ENCODE results near the gene CEP192.

CEP192 gene

GRCh38 chr18:13107074-13107473 lies 115.9 kb downstream of the CEP192 start:
- DNase-seq, result no peak

GRCh38 chr18:13108330-13108729 lies 117.2 kb downstream of the CEP192 start:
- no peak for DNase-seq

- no peak for DNase-seq
Observed at GRCh38 chr18:13110559-13110958, 119.4 kb downstream of the CEP192 start.

GRCh38 chr18:13112982-13113381 lies 121.8 kb downstream of the CEP192 start:
- peak; percentile 11 for DNase-seq

- DNase-seq, result no peak
Observed at GRCh38 chr18:13120255-13120654, 129.1 kb downstream of the CEP192 start.

GRCh38 chr18:13120983-13121441 lies 129.8 kb downstream of the CEP192 start:
- DNase-seq, result no peak

GRCh38 chr18:13124411-13124810 lies 133.2 kb downstream of the CEP192 start:
- no peak for DNase-seq

- DNase-seq, result no peak
Observed at GRCh38 chr18:13125191-13125590, 134.0 kb downstream of the CEP192 start.

- DNase-seq, result no peak
Observed at GRCh38 chr18:13126966-13127598, 135.9 kb downstream of the CEP192 start.

- DNase-seq, result no peak
Observed at GRCh38 chr18:13131283-13131682, 140.1 kb downstream of the CEP192 start.

- DNase-seq, result no peak
Observed at GRCh38 chr18:13134551-13135401, 143.6 kb downstream of the CEP192 start.

GRCh38 chr18:13136056-13136903 lies 145.1 kb downstream of the CEP192 start:
- DNase-seq, result peak; percentile 4

- DNase-seq, result peak; percentile 30
Observed at GRCh38 chr18:13136904-13137669, 145.9 kb downstream of the CEP192 start.

GRCh38 chr18:13137670-13138419 lies 146.7 kb downstream of the CEP192 start:
- peak; percentile 97 for DNase-seq

- no peak for DNase-seq
Observed at GRCh38 chr18:13138420-13139139, 147.4 kb downstream of the CEP192 start.

GRCh38 chr18:13139885-13140450 lies 148.8 kb downstream of the CEP192 start:
- no peak for DNase-seq

- DNase-seq, result no peak
Observed at GRCh38 chr18:13141209-13141608, 150.0 kb downstream of the CEP192 start.

- no peak for DNase-seq
Observed at GRCh38 chr18:13145636-13146190, 154.6 kb downstream of the CEP192 start.

GRCh38 chr18:13147130-13147529 lies 156.0 kb downstream of the CEP192 start:
- DNase-seq, result peak; percentile 73

GRCh38 chr18:13151656-13152055 lies 160.5 kb downstream of the CEP192 start:
- no peak for DNase-seq

All from inflammatory macrophage treated with lipopolysaccharide for 4 hours (primary cell).